Occipital lobe (tissue), 2 donors: ENCODE results near the gene IFITM2. TPM values are rescaled to one million over a fixed set of nuclear protein-coding genes. Genes with fewer than 3 reads are reported as not detected.
"Not testable (repeated sequence)": the region's sequence is repeated elsewhere in the genome, so short reads cannot be mapped to it uniquely, and the experiment has no call there.

Source experiments
- DNase-seq: peaks from one replicate; lab custom pipeline; 2025; lab: John Stamatoyannopoulos, UW
- total RNA-seq: library from RNA; depleted of rRNA; stranded (reverse); fragments of >200 nt; gene quantifications from one replicate; pipeline ENCODE4 v1.2.3, GENCODE V29; 2014

The IFITM2 gene
- total RNA-seq, 1 donor from 2014 or later: 1.6 TPM

DNA sequence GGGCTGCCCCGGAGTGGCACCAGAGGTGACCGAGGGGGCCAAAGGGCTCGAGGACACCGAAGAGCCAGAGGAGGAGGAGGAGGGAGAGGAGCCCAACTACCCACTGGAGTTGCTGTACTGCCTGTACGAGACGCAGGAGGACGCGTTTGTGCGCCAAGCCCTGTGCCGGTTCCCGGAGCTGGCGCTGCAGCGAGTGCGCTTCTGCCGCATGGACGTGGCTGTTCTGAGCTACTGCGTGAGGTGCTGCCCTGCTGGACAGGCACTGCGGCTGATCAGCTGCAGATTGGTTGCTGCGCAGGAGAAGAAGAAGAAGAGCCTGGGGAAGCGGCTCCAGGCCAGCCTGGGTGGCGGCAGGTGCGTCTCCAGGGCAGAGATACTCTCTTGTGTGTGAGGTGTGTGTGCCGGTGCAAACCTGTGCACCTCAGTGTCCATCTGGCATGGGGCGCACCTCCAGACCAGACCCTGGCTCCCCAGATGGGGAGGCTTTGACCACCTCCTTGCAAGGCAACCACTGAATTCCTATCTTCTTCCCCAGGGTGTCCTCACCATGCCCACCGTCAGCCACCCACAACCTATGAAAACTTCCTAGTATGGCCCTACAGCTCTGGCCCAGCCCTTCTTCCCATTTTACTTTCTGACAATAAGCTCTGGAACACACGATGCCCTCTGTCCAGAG lies 26.0 kb upstream of the IFITM2 start:
- no peak for DNase-seq

DNA sequence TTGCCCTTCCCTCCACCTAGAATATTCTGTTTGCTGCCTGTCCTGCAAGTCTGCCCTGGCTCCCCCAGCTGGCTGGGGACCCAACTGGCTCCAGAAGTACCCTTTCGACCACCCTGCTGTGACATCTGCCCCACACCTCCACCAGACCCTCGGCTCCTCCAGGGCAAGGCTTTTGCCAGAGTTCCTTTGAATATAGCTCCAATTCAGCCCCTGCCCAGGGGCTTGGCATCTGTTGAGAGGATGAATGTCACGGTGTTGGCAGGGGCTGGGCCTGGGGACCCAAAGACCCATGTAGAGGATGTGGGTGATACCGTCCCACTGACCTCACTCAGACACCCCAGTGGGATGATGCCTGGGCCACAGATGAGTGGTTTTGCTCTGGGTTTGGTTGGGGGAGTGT lies 25.4 kb upstream of the IFITM2 start:
- no peak for DNase-seq

DNA sequence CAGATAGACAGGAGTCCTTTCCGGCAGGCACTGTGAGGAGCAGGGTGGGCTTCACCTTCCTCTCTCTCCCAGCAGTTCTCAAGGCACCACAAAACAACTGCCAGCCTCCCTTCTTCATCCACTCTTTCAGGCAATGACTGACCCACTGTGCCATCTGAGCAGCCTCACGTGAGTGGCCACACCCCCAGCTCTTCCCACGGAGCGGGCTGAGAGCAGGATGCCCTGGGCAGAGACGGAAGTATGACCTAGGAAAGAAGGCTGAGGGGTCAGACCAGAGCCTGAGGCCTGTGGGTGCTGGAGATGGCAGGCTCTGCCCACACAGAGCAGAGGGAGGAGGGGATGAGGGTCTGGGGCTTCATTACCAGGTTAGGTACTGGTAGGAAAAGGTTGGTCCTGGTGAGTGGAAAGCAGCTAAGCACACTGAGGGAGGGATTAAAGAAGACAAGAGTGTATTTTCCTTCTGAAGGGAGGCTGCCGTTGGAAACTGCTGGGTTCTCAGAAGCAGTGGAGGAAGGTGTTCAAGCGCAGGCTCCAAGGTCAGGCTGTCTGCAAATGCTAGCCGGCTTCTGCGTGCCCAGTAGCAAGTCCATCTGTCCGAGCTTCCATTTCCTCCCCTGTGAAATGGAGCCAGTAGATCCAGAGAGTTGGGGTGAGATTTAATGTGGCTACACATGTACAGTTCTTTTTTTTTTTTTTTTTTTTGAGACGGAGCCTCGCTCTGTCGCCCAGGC lies 24.8 kb upstream of the IFITM2 start:
- no peak for DNase-seq

- DNase-seq: no peak
Observed at GRCh38 chr11:283405-284104, 24.1 kb upstream of the IFITM2 start.

DNA sequence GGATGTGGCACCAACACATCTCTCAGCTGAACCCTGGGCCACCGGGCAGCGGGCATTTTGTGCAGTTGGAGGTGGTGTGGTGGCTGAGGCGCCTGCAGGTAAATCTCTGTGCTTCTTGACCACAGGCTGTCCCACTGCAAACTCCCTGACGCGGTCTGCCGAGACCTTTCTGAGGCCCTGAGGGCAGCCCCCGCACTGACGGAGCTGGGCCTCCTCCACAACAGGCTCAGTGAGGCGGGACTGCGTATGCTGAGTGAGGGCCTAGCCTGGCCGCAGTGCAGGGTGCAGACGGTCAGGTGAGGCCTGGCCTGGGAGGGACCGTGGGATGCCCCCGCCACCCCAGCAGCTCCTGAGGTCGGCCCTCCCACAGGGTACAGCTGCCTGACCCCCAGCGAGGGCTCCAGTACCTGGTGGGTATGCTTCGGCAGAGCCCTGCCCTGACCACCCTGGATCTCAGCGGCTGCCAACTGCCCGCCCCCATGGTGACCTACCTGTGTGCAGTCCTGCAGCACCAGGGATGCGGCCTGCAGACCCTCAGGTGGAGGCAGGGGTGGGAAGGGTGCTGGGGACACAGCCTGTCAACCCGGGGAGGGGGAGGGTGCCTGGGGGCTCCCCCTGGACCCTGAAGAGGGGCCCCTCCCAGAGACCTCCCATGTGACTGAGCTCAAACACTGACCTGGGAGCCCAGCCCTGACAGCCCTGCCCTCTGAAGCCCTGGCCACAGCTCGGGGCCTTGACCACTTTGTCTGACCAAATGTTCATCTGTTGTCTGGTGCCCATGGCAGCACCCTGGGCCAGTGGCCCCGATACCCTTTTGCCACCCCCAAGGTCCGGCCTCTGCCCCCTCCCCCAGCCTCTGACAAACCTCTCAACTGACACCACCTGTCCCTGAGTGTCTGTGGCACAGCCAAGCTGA lies 23.3 kb upstream of the IFITM2 start:
- no peak for DNase-seq

DNA sequence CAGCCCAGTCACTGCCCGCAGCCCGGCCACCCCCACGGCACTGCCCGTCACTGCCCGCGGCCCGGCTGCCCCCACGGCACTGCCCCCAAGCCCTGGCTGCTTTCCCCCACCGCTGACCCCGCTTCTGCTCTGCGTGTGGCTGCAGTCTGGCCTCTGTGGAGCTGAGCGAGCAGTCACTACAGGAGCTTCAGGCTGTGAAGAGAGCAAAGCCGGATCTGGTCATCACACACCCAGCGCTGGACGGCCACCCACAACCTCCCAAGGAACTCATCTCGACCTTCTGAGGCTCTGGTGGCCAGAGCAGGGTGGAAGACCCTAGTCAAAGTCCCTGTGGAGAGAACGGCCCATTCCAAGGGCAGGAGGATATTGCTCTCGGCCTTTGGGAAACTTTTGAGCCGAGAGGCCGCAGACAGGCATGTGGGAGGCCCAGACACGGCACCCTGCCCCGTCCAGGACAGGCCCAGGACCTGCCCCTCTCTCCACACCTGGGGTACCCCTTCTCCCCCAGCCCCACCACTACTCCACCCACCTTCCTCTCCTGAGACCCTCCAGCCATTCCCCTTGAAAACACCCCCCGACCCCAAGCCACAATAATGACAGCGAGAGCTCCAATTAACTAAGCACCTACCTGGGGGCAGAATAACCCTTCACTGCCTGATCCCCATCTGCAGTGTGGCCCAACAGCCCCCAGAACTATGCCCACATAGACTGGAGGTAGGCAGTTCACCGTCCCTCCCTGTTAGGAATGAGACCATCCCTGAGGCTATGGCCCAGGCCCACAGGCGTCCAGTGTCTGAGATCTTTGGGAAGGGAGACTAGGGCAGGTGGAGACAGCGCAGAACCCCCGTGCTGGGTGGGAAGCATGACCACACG lies 22.4 kb upstream of the IFITM2 start:
- DNase-seq: no peak

DNA sequence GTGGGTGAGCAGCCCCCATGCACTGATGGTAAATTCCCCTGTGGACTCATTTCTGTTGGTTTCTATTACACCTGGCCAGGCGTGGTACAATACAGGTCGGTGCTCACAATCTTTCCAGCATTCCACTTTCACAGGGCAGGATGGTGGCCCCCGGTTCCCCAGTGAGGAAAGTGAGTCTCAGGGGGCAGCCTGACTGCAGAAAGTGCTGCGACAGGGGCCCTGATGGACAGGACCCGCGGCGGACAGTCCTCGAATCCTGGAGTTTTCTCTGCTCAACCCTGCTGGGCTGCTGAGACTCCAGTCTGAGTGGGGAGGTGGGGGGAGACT lies 21.8 kb upstream of the IFITM2 start:
- DNase-seq: no peak

- DNase-seq: not testable (repeated sequence)
Observed at GRCh38 chr11:286977-287820, 20.4 kb upstream of the IFITM2 start.

DNA sequence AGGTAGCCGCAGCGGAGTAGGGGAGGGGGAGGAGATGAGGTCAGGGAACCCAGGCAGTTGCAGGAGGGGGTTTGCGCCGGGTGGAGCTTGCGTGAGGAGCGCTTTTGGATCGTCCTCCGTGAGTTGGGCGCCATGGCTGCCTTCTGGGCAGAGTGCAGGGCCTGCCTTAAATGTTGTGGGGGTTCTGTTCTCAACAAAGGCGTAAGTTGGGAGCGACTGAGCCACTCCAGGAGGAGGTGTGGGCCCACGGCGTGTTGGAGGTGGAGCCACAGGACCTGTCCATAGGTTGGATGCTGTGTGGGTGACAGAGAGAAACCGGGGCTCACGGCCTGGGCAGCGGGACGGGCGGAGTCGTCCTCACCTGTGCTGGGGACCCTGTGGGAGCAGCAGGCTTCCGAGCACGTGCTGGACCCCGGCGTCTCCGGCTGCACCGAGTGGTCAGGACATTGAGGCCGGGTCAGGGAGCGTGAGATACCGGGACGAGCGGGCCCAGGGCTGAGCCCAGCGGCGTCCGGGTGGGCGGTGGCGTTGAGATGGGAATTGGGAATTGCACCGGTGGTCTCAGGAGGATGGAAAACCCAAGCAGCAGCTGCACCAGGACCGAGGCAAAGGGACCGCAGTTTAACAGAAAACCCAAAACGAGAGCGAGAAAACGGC lies 19.7 kb upstream of the IFITM2 start:
- DNase-seq: no peak

- no peak for DNase-seq
Observed at GRCh38 chr11:288478-289397, 18.9 kb upstream of the IFITM2 start, which contains the start of gene PGGHG. Gene PGGHG, plus strand, starts transcription at chr11:289126. Its CDS starts 691 bp downstream, at chr11:289817.

DNA sequence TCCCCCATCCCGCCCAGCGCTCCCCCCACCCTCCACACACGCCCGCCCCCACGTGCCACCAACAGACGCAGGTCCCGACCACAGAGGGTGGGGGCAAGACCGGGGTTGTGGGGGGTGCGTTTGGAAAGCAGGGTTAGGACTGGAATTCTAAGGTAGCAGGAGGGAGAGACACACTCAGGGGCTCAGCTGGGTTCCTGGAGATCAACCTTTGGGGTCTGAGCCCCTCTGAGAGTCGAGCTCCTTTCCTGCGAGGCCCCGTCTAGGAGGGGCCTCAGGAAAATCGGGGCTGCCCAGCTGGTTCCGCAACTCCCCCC lies 18.3 kb upstream of the IFITM2 start:
- no peak for DNase-seq

DNA sequence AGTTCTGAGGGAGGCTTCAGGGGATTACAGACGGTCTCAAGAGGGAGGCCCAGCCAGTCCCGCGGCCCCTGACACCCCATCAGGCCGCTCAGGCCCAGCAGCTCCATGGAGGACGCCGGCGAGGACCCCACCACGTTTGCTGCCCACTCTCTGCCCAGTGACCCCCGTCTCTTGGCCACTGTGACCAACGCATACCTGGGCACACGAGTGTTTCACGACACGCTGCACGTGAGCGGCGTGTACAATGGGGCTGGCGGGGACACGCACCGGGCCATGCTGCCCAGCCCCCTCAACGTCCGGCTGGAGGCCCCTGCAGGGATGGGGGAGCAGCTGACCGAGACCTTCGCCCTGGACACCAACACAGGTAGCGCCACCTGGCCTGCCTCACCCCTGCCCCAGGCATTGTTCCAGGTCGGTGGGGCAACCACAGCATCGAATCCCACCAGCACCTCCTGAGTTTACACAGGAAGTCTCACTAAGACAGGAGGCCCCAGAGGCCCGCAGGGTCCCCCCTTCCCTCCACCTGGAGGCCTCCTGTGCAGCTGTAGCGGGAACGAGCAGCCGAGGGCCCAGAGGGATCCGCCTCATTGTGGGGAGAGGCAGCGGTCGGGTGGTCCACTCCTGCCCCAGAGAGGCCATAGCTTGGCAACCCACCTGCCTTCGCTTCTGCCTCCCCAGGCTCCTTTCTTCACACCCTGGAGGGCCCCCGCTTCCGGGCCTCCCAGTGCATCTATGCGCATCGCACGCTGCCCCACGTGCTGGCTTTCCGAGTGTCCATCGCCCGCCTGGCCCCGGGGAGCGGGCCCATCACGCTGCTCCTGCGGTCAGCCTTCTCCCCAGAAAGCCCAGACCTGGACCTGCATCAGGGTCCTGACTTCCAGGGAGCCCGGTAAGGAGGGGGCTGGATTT lies 17.6 kb upstream of the IFITM2 start:
- DNase-seq: no peak

DNA sequence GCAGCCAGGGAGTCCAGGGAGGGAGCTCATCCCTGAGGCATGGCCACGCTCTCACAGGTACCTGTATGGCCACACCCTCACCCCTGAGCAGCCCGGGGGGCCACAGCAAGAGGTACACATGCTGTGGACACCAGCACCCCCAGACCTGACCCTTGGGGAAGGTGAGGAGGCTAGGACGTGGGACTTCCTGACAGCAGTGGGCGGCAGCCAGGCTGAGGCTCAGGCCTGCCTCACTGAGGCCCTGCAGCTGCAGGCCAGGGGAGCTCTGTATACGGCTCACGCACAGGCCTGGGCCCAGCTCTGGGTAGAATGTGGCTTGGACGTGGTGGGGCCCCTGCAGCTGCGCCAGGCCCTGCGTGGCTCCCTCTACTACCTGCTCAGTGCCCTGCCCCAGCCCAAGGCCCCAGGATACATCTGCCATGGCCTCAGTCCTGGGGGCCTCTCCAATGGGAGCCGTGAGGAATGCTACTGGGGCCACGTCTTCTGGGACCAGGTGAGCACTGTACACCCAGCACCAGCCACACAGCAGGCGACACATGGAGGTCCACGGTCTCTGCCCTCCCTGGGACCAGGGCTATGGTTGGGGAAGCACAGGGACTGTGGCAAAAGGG lies 16.9 kb upstream of the IFITM2 start:
- no peak for DNase-seq

GRCh38 chr11:291281-292210 lies 16.1 kb upstream of the IFITM2 start:
- DNase-seq: no peak
